GM21529 (cell line): ENCODE results near the gene TP53TG3.
"Not testable (repeated sequence)": the region's sequence is repeated elsewhere in the genome, so short reads cannot be mapped to it uniquely, and the experiment has no call there.

Source experiments
- ATAC-seq: cut with Tn5 transposase; IDR thresholded peaks from one replicate; pipeline ENCODE4 v1.9.1; 2021; ENCODE audit not compliant: unreplicated experiment

TP53TG3 gene, protein sequence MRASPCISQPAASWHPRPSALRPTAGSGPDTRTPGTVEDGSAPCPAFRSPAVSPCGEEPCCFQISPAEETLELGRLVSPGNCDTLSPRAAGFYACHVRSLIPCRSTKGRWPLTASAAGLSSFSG

DNA sequence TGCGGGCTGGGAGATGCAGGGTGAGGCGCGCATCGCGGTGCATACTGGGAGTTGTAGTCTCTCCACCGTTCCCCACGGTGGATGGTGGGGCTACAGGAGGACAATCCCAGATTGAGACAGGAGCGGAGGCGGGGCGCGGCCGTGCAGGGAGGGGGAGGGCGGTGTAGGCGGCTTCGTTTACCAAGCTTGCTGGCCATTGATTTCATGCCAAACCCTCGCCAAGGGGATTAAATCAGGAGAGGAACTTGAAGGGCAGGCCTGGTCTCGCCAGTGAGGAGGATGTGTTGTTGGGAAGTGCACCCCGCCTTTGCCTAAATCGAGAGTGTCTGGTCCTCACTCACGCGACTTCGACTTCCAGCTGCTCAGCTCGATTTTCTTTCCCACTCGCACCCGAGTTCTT, at the start of gene TP53TG3:
TP53TG3 (minus strand) TSS at position 101 of the 400 bp plus-strand sequence; CDS start at position 33, 68 bp downstream.
- not testable (repeated sequence) for ATAC-seq

DNA sequence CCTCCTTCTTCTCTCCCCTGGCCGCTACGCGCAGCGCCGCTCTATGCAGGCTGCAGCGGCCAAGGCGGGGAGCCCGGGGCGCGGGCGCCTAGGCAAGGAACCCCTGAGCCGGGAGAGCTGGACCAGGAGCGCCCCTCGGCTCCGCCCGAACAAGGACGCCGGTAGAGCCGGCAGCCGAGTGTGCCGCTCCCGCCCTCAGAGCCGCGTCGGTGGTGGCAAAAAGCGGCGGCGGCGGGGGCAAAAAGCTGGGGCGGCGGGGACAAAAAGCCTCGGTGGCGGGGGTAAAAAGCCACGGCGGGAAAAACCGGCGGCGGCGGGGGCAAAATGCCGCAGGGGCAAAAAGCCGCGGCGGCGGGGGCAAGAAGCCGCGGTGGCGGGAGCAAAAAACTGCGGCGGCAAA, 25.1 kb downstream of the TP53TG3 start:
- ATAC-seq, result not testable (repeated sequence)

DNA sequence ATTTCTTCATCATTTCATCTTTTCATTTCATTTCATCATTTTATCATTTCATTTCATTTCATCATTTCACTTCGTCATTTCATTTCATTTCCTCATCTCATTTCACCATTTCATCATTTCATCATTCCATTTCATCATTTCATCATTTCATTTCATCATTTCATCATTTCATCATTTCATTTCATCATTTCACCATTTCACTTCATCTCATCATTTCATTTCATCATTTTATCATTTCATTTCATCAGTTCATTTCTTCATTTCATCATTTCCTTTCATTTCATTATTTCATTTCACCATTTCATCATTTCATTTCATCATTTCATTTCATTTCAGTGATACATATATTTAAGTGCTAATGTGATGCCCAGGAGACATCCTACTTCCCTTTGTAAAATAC, 28.4 kb downstream of the TP53TG3 start:
- not testable (repeated sequence) for ATAC-seq

DNA sequence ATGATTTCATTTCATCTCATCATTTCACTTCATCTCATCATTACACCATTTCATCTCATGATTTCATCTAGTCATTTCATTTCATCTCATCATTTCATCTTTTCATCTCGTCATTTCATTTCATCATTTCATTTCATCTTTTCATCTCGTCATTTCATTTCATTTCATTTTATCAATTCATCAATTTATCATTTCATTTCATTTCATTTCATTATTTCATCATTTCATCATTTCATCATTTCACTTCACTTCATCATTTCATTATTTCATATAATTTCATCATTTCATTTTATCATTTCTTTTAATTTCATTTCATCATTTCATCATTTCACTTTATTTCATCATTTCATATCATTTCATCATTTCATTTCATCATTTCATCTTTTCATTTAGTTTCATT, 29.2 kb downstream of the TP53TG3 start:
- not testable (repeated sequence) for ATAC-seq

DNA sequence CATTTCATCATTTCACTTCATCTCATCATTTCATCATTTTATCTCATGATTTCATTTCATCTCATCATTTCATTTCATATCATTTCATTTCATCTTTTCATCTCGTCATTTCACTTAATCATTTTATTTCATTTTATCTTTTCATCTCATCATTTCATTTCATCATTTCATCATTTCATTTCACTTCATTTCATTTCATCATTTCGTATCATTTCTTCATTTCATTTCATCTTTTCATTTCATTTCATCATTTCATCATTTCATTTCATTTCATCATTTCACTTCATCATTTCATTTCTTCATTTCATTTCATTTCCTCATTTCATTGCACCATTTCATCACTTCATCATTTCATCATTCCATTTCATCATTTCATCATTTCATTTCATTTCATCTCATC, 29.8 kb downstream of the TP53TG3 start:
- not testable (repeated sequence) for ATAC-seq

DNA sequence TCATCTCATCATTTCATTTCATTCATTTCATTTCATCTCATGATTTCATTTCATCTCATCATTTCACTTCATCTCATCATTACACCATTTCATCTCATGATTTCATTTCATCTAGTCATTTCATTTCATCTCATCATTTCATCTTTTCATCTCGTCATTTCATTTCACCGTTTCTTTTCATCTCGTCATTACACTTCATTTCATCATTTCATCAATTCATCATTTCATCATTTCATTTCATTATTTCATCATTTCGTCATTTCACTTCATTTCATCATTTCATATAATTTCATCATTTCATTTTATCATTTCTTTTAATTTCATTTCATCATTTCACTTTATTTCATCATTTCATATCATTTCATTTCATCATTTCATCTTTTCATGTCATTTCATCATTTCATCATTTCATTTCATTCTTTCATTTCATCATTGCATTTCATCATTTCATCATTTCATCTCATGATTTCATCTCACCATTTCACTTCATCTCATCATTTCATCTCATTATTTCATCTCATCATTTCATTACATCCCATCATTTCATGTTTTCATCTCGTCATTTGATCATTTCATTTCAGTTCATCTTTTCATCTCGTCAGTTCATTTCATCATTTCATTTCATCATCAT, 30.6 kb downstream of the TP53TG3 start:
- ATAC-seq, result not testable (repeated sequence)

DNA sequence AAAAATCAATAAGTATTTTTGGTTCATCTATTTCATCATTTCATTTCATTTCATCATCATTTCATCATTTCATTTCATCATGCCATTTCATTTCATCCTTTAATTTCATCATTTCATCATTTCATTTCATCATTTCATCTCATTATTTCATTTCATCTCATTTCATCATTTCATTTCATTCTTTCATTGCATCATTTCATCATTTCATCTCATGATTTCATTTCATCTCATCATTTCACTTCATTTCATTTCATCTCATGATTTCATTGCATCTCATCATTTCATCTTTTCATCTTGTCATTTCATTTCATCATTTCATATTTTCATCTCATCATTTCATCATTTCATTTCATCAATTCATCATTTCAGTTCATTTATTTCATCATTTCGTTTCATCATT, 31.2 kb downstream of the TP53TG3 start:
- ATAC-seq, result not testable (repeated sequence)

DNA sequence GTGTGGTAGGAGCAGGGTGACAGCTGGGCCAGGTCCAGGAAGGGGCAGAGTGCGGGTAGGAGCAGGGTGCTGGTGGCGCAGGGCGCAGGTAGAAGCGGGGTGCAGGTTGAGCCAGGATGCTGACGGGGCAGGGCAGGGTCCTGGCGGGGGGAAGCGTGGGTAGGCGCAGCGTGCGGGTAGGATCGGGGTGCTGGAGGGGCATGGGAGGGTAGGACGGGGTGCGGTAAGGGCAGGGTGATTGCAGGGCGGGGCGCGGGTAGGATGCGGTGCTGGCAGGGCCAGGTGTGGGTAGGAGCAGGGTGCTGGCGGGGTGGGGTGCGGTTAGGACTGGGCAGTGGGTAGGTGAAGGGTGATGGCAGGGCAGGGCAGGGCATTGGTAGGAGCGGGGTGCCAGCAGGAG, 38.4 kb downstream of the TP53TG3 start:
- not testable (repeated sequence) for ATAC-seq

DNA sequence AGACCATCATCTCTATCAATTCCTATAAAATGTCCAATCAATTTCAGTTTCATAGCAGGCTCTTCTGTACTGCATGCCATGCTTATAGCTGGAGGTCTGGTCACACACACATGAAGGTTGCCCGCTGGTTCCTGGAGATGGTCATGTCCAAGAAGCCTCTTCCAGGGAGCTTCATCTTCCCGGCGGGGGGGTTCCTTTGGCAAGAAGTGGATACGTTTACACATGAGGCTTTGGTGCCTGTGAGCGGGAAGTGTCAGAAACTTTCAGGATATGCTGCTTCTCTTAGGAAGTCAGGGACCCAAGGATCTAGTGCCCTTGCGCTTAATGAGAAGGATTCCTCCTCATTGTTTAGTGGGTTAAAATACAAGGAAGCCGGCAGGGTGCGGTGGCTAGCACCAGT, 43.9 kb downstream of the TP53TG3 start:
- ATAC-seq, result not testable (repeated sequence)
